Glutamatergic neuron (in vitro differentiated cells): ENCODE data around the gene MSL1. TPM values are rescaled to one million over a fixed set of nuclear protein-coding genes. Genes with fewer than 3 reads are reported as not detected.
A peak's percentile ranks its signal among the peaks of the same experiment; 100 is the strongest.

Experiments
- DNase-seq: peaks from one replicate; pipeline ENCODE4 v3.0.0; 2022
- H3K27ac Mint-ChIP-seq: one replicate; pipeline ENCODE4 v1.8.0; 2020; ENCODE audit warnings: mild to moderate bottlenecking, mixed read lengths, inconsistent platforms; ENCODE audit not compliant: unreplicated experiment
- H3K27me3 Mint-ChIP-seq: one replicate; pipeline ENCODE4 v1.8.0; 2020; ENCODE audit warnings: mild to moderate bottlenecking, moderate library complexity, mixed read lengths, inconsistent platforms; ENCODE audit not compliant: unreplicated experiment
- H3K36me3 Mint-ChIP-seq: one replicate; pipeline ENCODE4 v1.8.0; 2020; ENCODE audit warnings: mild to moderate bottlenecking, mixed read lengths, inconsistent platforms; ENCODE audit not compliant: unreplicated experiment
- H3K4me1 Mint-ChIP-seq: one replicate; pipeline ENCODE4 v1.8.0; 2020; ENCODE audit warnings: mild to moderate bottlenecking, low read depth, mixed read lengths, inconsistent platforms; ENCODE audit not compliant: unreplicated experiment
- H3K4me3 Mint-ChIP-seq: one replicate; pipeline ENCODE4 v1.8.0; 2020; ENCODE audit warnings: mild to moderate bottlenecking, mixed read lengths, inconsistent platforms; ENCODE audit not compliant: unreplicated experiment
- H3K9me3 Mint-ChIP-seq: one replicate; pipeline ENCODE4 v1.8.0; 2020; ENCODE audit warnings: mild to moderate bottlenecking, moderate library complexity, mixed read lengths, inconsistent platforms; ENCODE audit not compliant: unreplicated experiment
- CTCF ChIP-seq: fragments of 200-600 bp; sonication (generic); IDR thresholded peaks from one replicate; pipeline ENCODE4 v1.5.0; 2021; ENCODE audit not compliant: partially characterized antibody, unreplicated experiment
- total RNA-seq: library from RNA; stranded (reverse); fragmentation: NEBNext Ultra II Directional; extraction: Animal tissue kit (Norgen Biotek cat#: 25700); gene quantifications from one replicate; pipeline ENCODE4 v1.2.1, GENCODE V29; 2021; ENCODE audit not compliant: unreplicated experiment

Gene MSL1
- total RNA-seq, 1 donor from 2014 or later, result 110 TPM

GRCh38 chr17:40079545-40079944 is 42.2 kb upstream of the MSL1 start:
- H3K4me1 Mint-ChIP-seq, result peaks cover 12% of the 10 kb centered on the region
- H3K27ac Mint-ChIP-seq, result no peak overlapping the region
- peaks cover 5% of the 10 kb centered on the region for H3K36me3 Mint-ChIP-seq

GRCh38 chr17:40084477-40084876 is 37.3 kb upstream of the MSL1 start:
- no peak overlapping the region for H3K27ac Mint-ChIP-seq

More at GRCh38 chr17:40079545-40079944, 42.2 kb upstream of the MSL1 start:
- TF ChIP-seq CTCF, result no peak
- H3K27me3 Mint-ChIP-seq, result peaks cover 2% of the 10 kb centered on the region
- peaks cover 3% of the 10 kb centered on the region for H3K9me3 Mint-ChIP-seq
- H3K4me3 Mint-ChIP-seq, result no peak overlapping the region
- no peak for DNase-seq

GRCh38 chr17:40086150-40087044 is 35.4 kb upstream of the MSL1 start:
- Mint-ChIP-seq H3K4me3 (no peak overlapping the region), H3K27ac (no peak overlapping the region), H3K36me3 (peaks cover 4% of the 10 kb centered on the region), H3K4me1 (peaks cover 16% of the 10 kb centered on the region), H3K9me3 (peaks cover 4% of the 10 kb centered on the region), H3K27me3 (peaks cover 12% of the 10 kb centered on the region)
- TF ChIP-seq CTCF, result peak; percentile 75
- DNase-seq, result peak; percentile 82

More at GRCh38 chr17:40084477-40084876, 37.3 kb upstream of the MSL1 start:
- Mint-ChIP-seq H3K9me3 (peaks cover 4% of the 10 kb centered on the region), H3K4me3 (no peak overlapping the region), H3K27me3 (peaks cover 9% of the 10 kb centered on the region), H3K36me3 (peaks cover 4% of the 10 kb centered on the region), H3K4me1 (peaks cover 5% of the 10 kb centered on the region)
- DNase-seq, result no peak
- no peak for TF ChIP-seq CTCF

- Mint-ChIP-seq H3K27ac (no peak overlapping the region), H3K36me3 (peaks cover 4% of the 10 kb centered on the region), H3K27me3 (peaks cover 13% of the 10 kb centered on the region), H3K9me3 (peaks cover 4% of the 10 kb centered on the region), H3K4me1 (peaks cover 19% of the 10 kb centered on the region), H3K4me3 (no peak overlapping the region)
- no peak for DNase-seq
- TF ChIP-seq CTCF, result no peak
Observed at GRCh38 chr17:40087049-40087794, 34.5 kb upstream of the MSL1 start.
